K562 (cell line): ENCODE data around the gene CCM2.

ENCODE experiments used
- CBX3 ChIP-seq, 2 experiments: IDR thresholded peaks; 1 replicate in 1 of 2; 2 replicates in 1 of 2; pipeline ENCODE4 v1.6.1; 2012; ENCODE audit warnings: inconsistent platforms in 2 of 2, low read length in 2 of 2, borderline replicate concordance in 1 of 2, control low read depth in 1 of 2
- SAFB ChIP-seq: fragments of 200-400 bp; formaldehyde crosslinking; IDR thresholded peaks from 2 replicates; pipeline ENCODE4 v1.6.1; 2017; ENCODE audit warnings: low read depth, low read length, borderline replicate concordance
- TF ChIP-seq, protein P1 (sequence below): sonication (generic); formaldehyde crosslinking; IDR thresholded peaks from 2 replicates; pipeline ENCODE4 v1.8.0; 2022; ENCODE audit warnings: mild to moderate bottlenecking, missing genetic modification reagents

DNA sequence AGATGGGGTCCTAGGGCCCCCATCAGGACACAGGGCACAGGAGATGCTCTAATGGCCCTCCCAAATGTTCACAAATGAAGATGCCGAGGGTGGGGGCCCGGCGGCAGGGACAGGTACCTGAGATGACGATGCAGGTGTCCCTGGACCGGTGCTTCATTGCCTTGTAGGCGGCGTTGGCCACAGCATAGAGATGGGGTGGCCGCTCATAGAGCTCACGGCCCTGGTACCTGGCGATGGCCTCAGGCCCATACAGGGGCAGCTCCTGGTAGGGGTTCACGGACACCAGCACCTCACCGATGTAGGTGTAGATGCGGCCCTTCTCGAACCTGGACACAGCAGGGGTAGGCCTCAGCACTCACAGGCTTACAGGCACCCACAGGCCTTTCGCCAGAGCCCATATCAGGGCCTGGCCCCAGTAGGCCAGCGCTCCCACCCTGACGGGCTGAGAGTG is 23.2 kb upstream of the CCM2 start:
- TF ChIP-seq, protein P1, sequence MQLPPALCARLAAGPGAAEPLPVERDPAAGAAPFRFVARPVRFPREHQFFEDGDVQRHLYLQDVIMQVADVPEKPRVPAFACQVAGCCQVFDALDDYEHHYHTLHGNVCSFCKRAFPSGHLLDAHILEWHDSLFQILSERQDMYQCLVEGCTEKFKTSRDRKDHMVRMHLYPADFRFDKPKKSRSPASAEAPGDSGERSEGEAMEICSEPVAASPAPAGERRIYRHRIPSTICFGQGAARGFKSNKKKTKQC (CRISPR knock-in tag), result no peak
- no peak for TF ChIP-seq SAFB
- TF ChIP-seq CBX3 (IDR thresholded peaks at IDR 0.05; ENCODE audit: borderline replicate concordance in 1 of 2, low read length in 2 of 2), result no peak
